Measurements from ENCODE around the gene MED27.
"Not testable (repeated sequence)": the region's sequence is repeated elsewhere in the genome, so short reads cannot be mapped to it uniquely, and the experiment has no call there.

The MED27 gene

DNA sequence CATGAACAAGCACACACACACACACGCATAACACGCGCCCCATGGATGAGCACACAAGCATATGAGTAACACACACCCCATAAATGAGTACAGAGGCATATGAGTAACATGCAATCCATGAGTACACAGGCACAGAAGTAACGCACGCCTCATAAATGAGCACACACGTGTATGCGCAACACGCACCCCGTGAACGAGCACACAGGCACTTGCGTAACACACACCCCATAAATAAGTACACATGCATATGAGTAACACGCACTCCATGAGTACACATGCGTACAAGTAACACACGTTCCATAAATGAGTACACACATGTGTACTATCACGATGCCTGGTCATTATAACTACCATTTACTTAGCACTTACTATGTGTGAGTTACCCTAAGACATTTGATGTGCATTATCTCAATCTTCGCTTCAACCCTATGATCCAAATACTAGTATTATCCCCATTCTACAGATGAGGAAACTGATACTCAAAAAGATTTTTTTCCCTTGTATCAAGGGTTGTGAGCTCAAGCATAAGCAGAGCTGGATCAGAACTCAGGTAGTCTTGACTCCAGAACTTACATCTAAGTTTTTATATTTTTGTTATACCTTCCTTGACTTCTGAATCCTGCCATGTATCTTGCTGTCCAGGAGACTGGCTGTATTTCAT, 7.7 kb downstream of the MED27 start:
- Histone ChIP-seq H3K4me1 (ENCODE audit: insufficient read depth, low read length) (peaks cover under 1% of the 10 kb centered on the region), H3K9me3 (ENCODE audit: low read length) (no peaks in the 10 kb centered on the region), H3K27me3 (ENCODE audit: control insufficient read depth in 1 of 2, insufficient read depth in 2 of 2, low read length in 2 of 2) (no peaks in the 10 kb centered on the region), H3K27ac (ENCODE audit: low read depth, low read length) (no peak overlapping the region), H3K9ac (ENCODE audit: low read length) (no peak overlapping the region), H3K4me3 (ENCODE audit: low read depth in 1 of 2, low read length in 2 of 2) (no peak overlapping the region), H3K36me3 (ENCODE audit: insufficient read depth, low read length) (peaks cover 28% of the 10 kb centered on the region)

- no peak overlapping the region for H3K4me3 ChIP-seq (ENCODE audit: low read depth in 1 of 2, low read length in 2 of 2)
- no peaks in the 10 kb centered on the region for H3K9me3 ChIP-seq (ENCODE audit: low read length)
- H3K4me1 ChIP-seq (ENCODE audit: insufficient read depth, low read length): no peaks in the 10 kb centered on the region
- H3K27ac ChIP-seq (ENCODE audit: low read depth, low read length): no peak overlapping the region
- peaks cover 10% of the 10 kb centered on the region for H3K36me3 ChIP-seq (ENCODE audit: insufficient read depth, low read length)
- no peak overlapping the region for H3K9ac ChIP-seq (ENCODE audit: low read length)
- H3K27me3 ChIP-seq (ENCODE audit: control insufficient read depth in 1 of 2, insufficient read depth in 2 of 2, low read length in 2 of 2): no peaks in the 10 kb centered on the region
Measured at GRCh38 chr9:132069046-132069898, 10.4 kb downstream of the MED27 start.

DNA sequence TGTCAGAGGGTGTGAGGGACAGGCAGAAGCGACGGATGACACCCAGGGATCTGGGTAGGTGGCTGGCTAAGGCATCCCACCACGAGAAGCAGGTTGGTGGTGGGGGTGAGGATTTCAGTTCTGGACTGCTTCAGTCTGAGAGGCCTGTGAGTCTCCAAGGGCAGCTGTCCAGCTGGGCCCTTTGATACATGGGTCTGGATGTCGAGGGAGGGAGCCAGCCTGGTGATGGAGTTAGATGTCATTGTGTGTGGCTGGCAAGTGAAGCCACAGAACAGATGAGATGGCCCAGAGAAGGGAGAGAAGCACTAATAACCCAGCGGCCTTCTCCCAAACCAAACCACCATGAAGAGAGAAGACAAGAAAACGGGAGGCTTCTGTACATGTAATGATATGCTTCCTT, 11.1 kb downstream of the MED27 start:
- no peak overlapping the region for H3K9ac ChIP-seq (ENCODE audit: low read length)
- no peak overlapping the region for H3K27ac ChIP-seq (ENCODE audit: low read depth, low read length)

DNA sequence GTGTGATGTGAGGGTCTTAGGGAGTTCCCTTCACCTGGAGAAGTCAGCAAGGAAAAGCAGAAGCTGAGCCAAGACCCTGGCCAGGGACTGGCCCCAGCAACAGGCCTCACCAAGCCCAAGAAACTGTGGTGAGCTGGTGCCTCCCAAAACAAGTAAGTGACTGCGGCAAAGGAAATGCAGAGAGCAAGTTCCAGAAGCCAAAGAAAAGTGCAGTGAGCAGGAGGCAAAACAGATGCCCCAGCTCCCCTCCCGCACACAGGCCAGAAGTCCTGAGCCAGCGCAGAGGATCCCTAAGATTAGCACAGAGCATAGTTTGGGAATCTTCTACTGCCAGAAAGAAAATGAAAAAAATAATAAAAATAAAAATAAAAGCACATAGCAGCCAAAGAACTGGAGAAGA, 13.2 kb downstream of the MED27 start:
- Histone ChIP-seq H3K4me1 (ENCODE audit: insufficient read depth, low read length) (no peaks in the 10 kb centered on the region), H3K36me3 (ENCODE audit: insufficient read depth, low read length) (peaks cover 5% of the 10 kb centered on the region), H3K27me3 (ENCODE audit: control insufficient read depth in 1 of 2, insufficient read depth in 2 of 2, low read length in 2 of 2) (no peaks in the 10 kb centered on the region), H3K27ac (ENCODE audit: low read depth, low read length) (no peak overlapping the region), H3K9me3 (ENCODE audit: low read length) (no peaks in the 10 kb centered on the region), H3K4me3 (ENCODE audit: low read depth in 1 of 2, low read length in 2 of 2) (no peak overlapping the region), H3K9ac (ENCODE audit: low read length) (no peak overlapping the region)

More for the DNA sequence above, 11.1 kb downstream of the MED27 start:
- no peaks in the 10 kb centered on the region for H3K4me1 ChIP-seq (ENCODE audit: insufficient read depth, low read length)
- peaks cover 10% of the 10 kb centered on the region for H3K36me3 ChIP-seq (ENCODE audit: insufficient read depth, low read length)
- no peaks in the 10 kb centered on the region for H3K9me3 ChIP-seq (ENCODE audit: low read length)
- no peak overlapping the region for H3K4me3 ChIP-seq (ENCODE audit: low read depth in 1 of 2, low read length in 2 of 2)
- no peaks in the 10 kb centered on the region for H3K27me3 ChIP-seq (ENCODE audit: control insufficient read depth in 1 of 2, insufficient read depth in 2 of 2, low read length in 2 of 2)

- H3K9me3 ChIP-seq (ENCODE audit: low read length): no peaks in the 10 kb centered on the region
- H3K27me3 ChIP-seq (ENCODE audit: control insufficient read depth in 1 of 2, insufficient read depth in 2 of 2, low read length in 2 of 2): no peaks in the 10 kb centered on the region
- H3K27ac ChIP-seq (ENCODE audit: low read depth, low read length): no peak overlapping the region
- peaks cover 4% of the 10 kb centered on the region for H3K36me3 ChIP-seq (ENCODE audit: insufficient read depth, low read length)
- no peak overlapping the region for H3K9ac ChIP-seq (ENCODE audit: low read length)
- no peaks in the 10 kb centered on the region for H3K4me1 ChIP-seq (ENCODE audit: insufficient read depth, low read length)
- no peak overlapping the region for H3K4me3 ChIP-seq (ENCODE audit: low read depth in 1 of 2, low read length in 2 of 2)
Measured at GRCh38 chr9:132066057-132066456, 13.6 kb downstream of the MED27 start.

DNA sequence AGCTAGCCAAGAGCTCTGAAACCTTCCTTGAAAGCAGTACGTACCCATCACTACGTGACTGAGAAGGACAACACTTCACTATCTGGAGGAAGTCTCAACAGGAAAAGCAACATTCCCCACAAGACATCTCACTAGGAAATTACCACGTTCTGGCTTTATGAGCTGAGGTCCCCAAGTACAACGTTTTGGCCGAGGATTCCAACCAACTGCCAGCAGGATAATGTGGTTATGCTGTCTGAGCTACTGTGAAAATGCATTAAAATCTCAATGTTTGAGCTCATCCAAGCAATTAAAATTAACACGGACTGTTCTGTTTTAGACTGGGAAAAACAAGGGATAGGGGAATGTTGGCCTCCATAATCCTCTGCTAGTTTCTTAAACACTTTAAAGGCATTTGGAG, 16.4 kb downstream of the MED27 start:
- Histone ChIP-seq H3K4me3 (ENCODE audit: low read depth in 1 of 2, low read length in 2 of 2) (no peak overlapping the region), H3K9ac (ENCODE audit: low read length) (no peak overlapping the region), H3K27me3 (ENCODE audit: control insufficient read depth in 1 of 2, insufficient read depth in 2 of 2, low read length in 2 of 2) (no peaks in the 10 kb centered on the region), H3K27ac (ENCODE audit: low read depth, low read length) (no peak overlapping the region), H3K36me3 (ENCODE audit: insufficient read depth, low read length) (no peaks in the 10 kb centered on the region), H3K4me1 (ENCODE audit: insufficient read depth, low read length) (no peaks in the 10 kb centered on the region), H3K9me3 (ENCODE audit: low read length) (no peaks in the 10 kb centered on the region)

DNA sequence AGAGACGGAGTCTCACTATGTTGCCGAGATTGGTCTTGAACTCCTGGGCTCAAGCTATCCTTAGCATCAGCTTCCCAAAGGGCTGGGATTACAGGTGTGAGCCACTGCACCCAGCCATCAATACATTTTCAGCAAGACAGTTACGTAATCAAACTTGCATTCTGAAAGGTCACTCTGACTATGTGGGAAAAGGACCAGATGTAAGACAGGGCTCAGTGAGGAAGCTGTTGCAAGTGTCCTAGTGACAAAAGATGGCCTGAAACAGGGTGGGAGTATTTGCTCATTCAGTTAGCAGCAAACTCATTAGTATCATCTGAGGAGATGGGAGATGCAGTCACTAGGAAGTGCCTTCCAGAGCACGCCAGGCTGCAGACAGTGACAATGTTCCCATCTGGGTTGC, 16.9 kb downstream of the MED27 start:
- H3K4me3 ChIP-seq (ENCODE audit: low read depth in 1 of 2, low read length in 2 of 2): no peak overlapping the region
- H3K36me3 ChIP-seq (ENCODE audit: insufficient read depth, low read length): no peaks in the 10 kb centered on the region
- no peak overlapping the region for H3K27ac ChIP-seq (ENCODE audit: low read depth, low read length)
- H3K9me3 ChIP-seq (ENCODE audit: low read length): no peaks in the 10 kb centered on the region
- H3K27me3 ChIP-seq (ENCODE audit: control insufficient read depth in 1 of 2, insufficient read depth in 2 of 2, low read length in 2 of 2): no peaks in the 10 kb centered on the region
- H3K4me1 ChIP-seq (ENCODE audit: insufficient read depth, low read length): no peaks in the 10 kb centered on the region
- no peak overlapping the region for H3K9ac ChIP-seq (ENCODE audit: low read length)

- Histone ChIP-seq H3K27me3 (ENCODE audit: control insufficient read depth in 1 of 2, insufficient read depth in 2 of 2, low read length in 2 of 2) (no peaks in the 10 kb centered on the region), H3K9me3 (ENCODE audit: low read length) (no peaks in the 10 kb centered on the region), H3K36me3 (ENCODE audit: insufficient read depth, low read length) (no peaks in the 10 kb centered on the region), H3K9ac (ENCODE audit: low read length) (no peak overlapping the region), H3K4me3 (ENCODE audit: low read depth in 1 of 2, low read length in 2 of 2) (no peak overlapping the region), H3K27ac (ENCODE audit: low read depth, low read length) (no peak overlapping the region), H3K4me1 (ENCODE audit: insufficient read depth, low read length) (no peaks in the 10 kb centered on the region)
Measured at GRCh38 chr9:132061526-132061925, 18.1 kb downstream of the MED27 start.

GRCh38 chr9:132059361-132059760, 20.3 kb downstream of the MED27 start:
- H3K4me3 ChIP-seq (ENCODE audit: low read depth in 1 of 2, low read length in 2 of 2): no peak overlapping the region
- no peaks in the 10 kb centered on the region for H3K9me3 ChIP-seq (ENCODE audit: low read length)
- H3K4me1 ChIP-seq (ENCODE audit: insufficient read depth, low read length): no peaks in the 10 kb centered on the region
- H3K27me3 ChIP-seq (ENCODE audit: control insufficient read depth in 1 of 2, insufficient read depth in 2 of 2, low read length in 2 of 2): no peaks in the 10 kb centered on the region
- H3K27ac ChIP-seq (ENCODE audit: low read depth, low read length): no peak overlapping the region
- H3K36me3 ChIP-seq (ENCODE audit: insufficient read depth, low read length): no peaks in the 10 kb centered on the region
- no peak overlapping the region for H3K9ac ChIP-seq (ENCODE audit: low read length)

- H3K9ac ChIP-seq (ENCODE audit: low read length); H3K27me3 ChIP-seq (ENCODE audit: control insufficient read depth in 1 of 2, insufficient read depth in 2 of 2, low read length in 2 of 2); H3K36me3 ChIP-seq (ENCODE audit: insufficient read depth, low read length); H3K27ac ChIP-seq (ENCODE audit: low read depth, low read length); H3K9me3 ChIP-seq (ENCODE audit: low read length); H3K4me1 ChIP-seq (ENCODE audit: insufficient read depth, low read length); H3K4me3 ChIP-seq (ENCODE audit: low read depth in 1 of 2, low read length in 2 of 2): not testable (repeated sequence)
Measured at GRCh38 chr9:132058226-132058625, 21.4 kb downstream of the MED27 start.

- Histone ChIP-seq H3K27ac (ENCODE audit: low read depth, low read length) (no peak overlapping the region), H3K27me3 (ENCODE audit: control insufficient read depth in 1 of 2, insufficient read depth in 2 of 2, low read length in 2 of 2) (no peaks in the 10 kb centered on the region), H3K36me3 (ENCODE audit: insufficient read depth, low read length) (no peaks in the 10 kb centered on the region), H3K9me3 (ENCODE audit: low read length) (no peaks in the 10 kb centered on the region), H3K4me3 (ENCODE audit: low read depth in 1 of 2, low read length in 2 of 2) (no peak overlapping the region), H3K4me1 (ENCODE audit: insufficient read depth, low read length) (no peaks in the 10 kb centered on the region), H3K9ac (ENCODE audit: low read length) (no peak overlapping the region)
Measured at GRCh38 chr9:132056717-132057560, 22.7 kb downstream of the MED27 start.

Data from muscle layer of colon (tissue), 2 donors.